Cardiac muscle cell (in vitro differentiated cells and primary cell): ENCODE measurements around the gene PTPRT. TPM values are rescaled to one million over a fixed set of nuclear protein-coding genes. Genes with fewer than 3 reads are reported as not detected.

Experiments used
- DNase-seq, 2 donors: peaks; one replicate each; pipeline versions ENCODE4 v3.0.0 to v3.0.0-alpha.2; 2010 to 2017; ENCODE audit warnings: low read depth in 1 of 2, low spot score in 1 of 2
- H3K27ac ChIP-seq: fragments of 200-600 bp; sonication (generic); 2 replicates; pipeline ENCODE4 v1.5.1; 2016
- H3K27me3 ChIP-seq: fragments of 200-600 bp; sonication (generic); 2 replicates; pipeline ENCODE4 v1.6.0; 2016; ENCODE audit warnings: control low read depth
- H3K36me3 ChIP-seq: fragments of 200-600 bp; sonication (generic); 2 replicates; pipeline ENCODE4 v1.5.1; 2016; ENCODE audit warnings: control low read depth
- H3K4me1 ChIP-seq: fragments of 200-600 bp; sonication (generic); 2 replicates; pipeline ENCODE4 v1.8.1; 2017; ENCODE audit warnings: low read depth, mild to moderate bottlenecking, mixed run types
- H3K4me3 ChIP-seq: fragments of 200-600 bp; sonication (generic); 2 replicates; pipeline ENCODE4 v1.5.1; 2016; ENCODE audit warnings: mild to moderate bottlenecking
- H3K9me3 ChIP-seq: fragments of 200-600 bp; sonication (generic); 2 replicates; pipeline ENCODE4 v1.5.1; 2017; ENCODE audit warnings: low read depth, mild to moderate bottlenecking, control low read depth
- polyA plus RNA-seq: library from polyadenylated mRNA; unstranded; fragments of >200 nt; fragmentation: Nextera tagmentation; extraction: Ambion mirVana; gene quantifications from 2 replicates; pipeline ENCODE4 v1.2.1, GENCODE V29; 2016
- total RNA-seq: library from RNA; depleted of rRNA; stranded (reverse); fragments of >200 nt; gene quantifications from 2 replicates; pipeline ENCODE4 v1.2.3, GENCODE V29; 2016
- TF ChIP-seq, protein P1 (sequence below): IDR thresholded peaks from 2 replicates; pipeline ENCODE4 v1.5.1; 2012; ENCODE audit warnings: low read depth, mild to moderate bottlenecking, low read length

PTPRT gene
- total and polyA plus RNA-seq, 2 experiments from 2014 or later = 0.30 to 1.4 TPM

DNA sequence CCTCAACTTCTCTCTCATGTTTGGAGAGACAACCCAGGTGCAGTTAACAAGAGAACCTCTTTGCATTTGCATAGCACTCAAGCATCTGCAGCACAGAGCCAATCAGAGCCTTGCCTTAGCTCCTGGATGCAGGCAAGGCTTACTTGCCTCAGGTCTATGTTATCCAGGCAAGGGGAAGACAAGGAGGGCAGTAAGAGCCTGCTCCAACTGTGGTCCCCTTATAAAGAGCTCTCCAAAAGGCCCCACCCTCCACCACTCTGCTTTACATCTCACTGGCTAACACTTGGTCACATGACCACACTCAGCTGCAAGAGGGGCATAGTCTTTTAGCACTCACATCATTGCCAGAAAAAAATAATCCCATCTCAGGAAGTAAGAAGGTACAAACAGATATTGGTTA lies 540.0 kb downstream of the PTPRT start:
- Histone ChIP-seq H3K36me3 (no peaks in the 10 kb centered on the region), H3K27me3 (no peaks in the 10 kb centered on the region), H3K27ac (no peak overlapping the region), H3K9me3 (no peaks in the 10 kb centered on the region), H3K4me3 (no peak overlapping the region), H3K4me1 (no peaks in the 10 kb centered on the region)
- TF ChIP-seq, protein P1, sequence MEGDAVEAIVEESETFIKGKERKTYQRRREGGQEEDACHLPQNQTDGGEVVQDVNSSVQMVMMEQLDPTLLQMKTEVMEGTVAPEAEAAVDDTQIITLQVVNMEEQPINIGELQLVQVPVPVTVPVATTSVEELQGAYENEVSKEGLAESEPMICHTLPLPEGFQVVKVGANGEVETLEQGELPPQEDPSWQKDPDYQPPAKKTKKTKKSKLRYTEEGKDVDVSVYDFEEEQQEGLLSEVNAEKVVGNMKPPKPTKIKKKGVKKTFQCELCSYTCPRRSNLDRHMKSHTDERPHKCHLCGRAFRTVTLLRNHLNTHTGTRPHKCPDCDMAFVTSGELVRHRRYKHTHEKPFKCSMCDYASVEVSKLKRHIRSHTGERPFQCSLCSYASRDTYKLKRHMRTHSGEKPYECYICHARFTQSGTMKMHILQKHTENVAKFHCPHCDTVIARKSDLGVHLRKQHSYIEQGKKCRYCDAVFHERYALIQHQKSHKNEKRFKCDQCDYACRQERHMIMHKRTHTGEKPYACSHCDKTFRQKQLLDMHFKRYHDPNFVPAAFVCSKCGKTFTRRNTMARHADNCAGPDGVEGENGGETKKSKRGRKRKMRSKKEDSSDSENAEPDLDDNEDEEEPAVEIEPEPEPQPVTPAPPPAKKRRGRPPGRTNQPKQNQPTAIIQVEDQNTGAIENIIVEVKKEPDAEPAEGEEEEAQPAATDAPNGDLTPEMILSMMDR = no peak
- DNase-seq = no peak

DNA sequence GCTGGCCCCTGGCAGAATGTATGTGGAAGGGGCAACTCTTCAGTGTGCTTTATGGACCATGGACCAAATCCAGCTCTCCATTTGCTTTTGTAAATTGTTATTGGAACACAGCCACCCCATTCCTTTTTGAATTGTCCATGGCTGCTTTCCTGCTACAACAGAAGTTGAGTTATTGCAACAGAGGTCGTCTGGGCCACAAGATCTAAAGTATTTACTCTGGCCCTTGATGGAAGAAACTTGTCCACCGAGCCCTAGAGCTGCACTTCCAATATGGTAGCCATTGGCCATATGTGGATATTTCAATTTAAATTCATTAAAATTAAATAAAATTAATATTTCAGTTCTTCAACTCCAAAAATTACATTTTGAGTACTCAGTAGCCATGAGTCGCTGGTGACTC lies 543.5 kb downstream of the PTPRT start:
- no peak for DNase-seq
- no peaks in the 10 kb centered on the region for H3K36me3 ChIP-seq
- no peak overlapping the region for H3K4me3 ChIP-seq
- H3K27me3 ChIP-seq = no peaks in the 10 kb centered on the region
- no peaks in the 10 kb centered on the region for H3K4me1 ChIP-seq
- no peak overlapping the region for H3K27ac ChIP-seq
- TF ChIP-seq, protein P1 = no peak
- no peaks in the 10 kb centered on the region for H3K9me3 ChIP-seq

DNA sequence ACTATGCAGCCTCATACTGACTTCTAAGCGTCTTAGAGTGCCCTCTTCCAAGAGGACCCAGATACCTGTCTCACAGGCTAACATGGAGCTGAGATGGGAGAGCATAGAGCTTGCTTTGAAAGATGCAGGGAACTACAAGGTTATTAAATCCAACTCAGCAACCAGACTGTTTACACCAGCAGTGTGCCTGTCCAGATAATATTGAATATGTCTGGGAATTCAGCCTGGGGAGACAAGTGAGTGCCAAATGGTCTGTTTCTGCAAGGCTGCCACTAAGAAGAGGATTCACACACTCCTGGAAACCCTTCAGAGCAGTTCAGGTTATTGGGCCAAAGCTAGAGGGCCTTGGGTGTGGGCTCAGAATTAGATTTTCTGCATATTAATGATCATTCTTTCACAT lies 547.8 kb downstream of the PTPRT start:
- Histone ChIP-seq H3K27me3 (no peaks in the 10 kb centered on the region), H3K27ac (no peak overlapping the region), H3K4me3 (no peak overlapping the region), H3K36me3 (no peaks in the 10 kb centered on the region), H3K4me1 (peaks cover 11% of the 10 kb centered on the region), H3K9me3 (no peaks in the 10 kb centered on the region)
- TF ChIP-seq, protein P1 = no peak
- no peak for DNase-seq

DNA sequence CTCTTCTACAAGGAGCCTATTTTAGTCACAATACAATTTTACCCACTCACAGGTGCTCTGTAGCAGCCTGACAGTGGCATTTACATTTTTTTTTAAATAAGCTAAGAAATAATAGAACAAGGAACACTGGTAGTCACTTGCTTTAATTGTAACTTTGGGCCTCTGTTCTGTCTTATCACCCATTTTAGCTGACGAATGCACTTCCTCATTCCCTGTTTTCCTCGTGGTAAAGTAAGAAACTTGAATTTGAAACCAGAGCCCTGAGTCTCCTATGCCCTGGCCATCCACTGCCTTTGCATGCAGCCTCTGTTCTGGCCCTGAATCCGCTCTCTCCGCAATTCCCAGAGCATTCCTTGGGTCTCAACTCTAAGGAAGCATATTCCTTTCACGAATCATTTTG lies 550.6 kb downstream of the PTPRT start:
- no peak for DNase-seq
- TF ChIP-seq, protein P1 = no peak
- H3K27me3 ChIP-seq = no peaks in the 10 kb centered on the region
- H3K27ac ChIP-seq = peak overlapping the region; percentile 52
- no peak overlapping the region for H3K4me3 ChIP-seq
- H3K4me1 ChIP-seq = peaks cover 16% of the 10 kb centered on the region
- no peaks in the 10 kb centered on the region for H3K9me3 ChIP-seq
- H3K36me3 ChIP-seq = no peaks in the 10 kb centered on the region

DNA sequence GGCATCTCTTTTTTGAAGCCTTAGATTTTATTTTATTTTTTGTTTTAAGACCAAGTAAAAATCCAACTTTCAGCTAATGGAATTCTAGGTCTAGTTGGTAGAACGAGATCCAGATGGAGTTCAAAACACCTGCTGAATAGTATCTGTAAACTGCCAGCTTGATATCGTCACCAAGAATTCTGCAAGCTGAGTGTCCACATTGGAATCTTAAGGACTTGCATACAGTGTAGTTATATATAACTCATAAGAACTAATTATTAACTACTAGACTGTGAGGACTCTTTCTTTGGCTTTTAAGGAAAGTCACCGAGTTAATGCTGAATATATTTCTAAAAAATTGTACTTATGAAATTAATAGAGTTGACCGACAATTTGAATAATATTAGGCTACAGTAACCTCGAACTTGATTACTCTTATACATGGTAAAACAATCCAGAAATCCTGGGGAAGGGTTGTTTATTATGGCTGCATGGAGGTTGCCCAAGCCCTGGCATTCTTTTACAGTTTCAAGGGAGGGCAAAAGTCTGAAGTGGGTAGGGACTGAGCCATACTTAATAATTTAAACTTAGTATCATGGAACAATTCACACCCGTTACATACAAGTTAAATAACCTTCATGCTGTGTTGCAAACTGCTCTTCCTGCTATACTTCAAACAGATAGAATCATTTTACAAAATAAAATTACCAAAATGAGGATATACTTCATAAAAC lies 553.9 kb downstream of the PTPRT start:
- TF ChIP-seq, protein P1 = no peak
- Histone ChIP-seq H3K27me3 (no peaks in the 10 kb centered on the region), H3K9me3 (no peaks in the 10 kb centered on the region), H3K4me1 (peaks cover 16% of the 10 kb centered on the region), H3K4me3 (no peak overlapping the region), H3K27ac (no peak overlapping the region), H3K36me3 (no peaks in the 10 kb centered on the region)
- DNase-seq = peak in 1 of 2 donors; percentile 30
